Transverse colon (tissue), 4 donors: ENCODE results near the gene CREB3L4. TPM values are rescaled to one million over a fixed set of nuclear protein-coding genes. Genes with fewer than 3 reads are reported as not detected.

Experiments
- DNase-seq: peaks from one replicate; pipeline ENCODE4 v3.0.0-alpha.2; 2019
- H3K27ac ChIP-seq, 4 donors: fragments of 200-600 bp; sonication (generic); 2 replicates each; pipeline ENCODE4 v1.5.1; 2016 to 2018; ENCODE audit warnings: inconsistent platforms in 4 of 4
- H3K27me3 ChIP-seq: fragments of 200-600 bp; sonication (generic); 2 replicates; pipeline ENCODE4 v1.5.1; 2017; ENCODE audit warnings: inconsistent platforms
- H3K36me3 ChIP-seq, 4 donors: fragments of 200-600 bp; sonication (generic); 2 replicates each; pipeline ENCODE4 v1.5.1; 2017 to 2019; ENCODE audit warnings: inconsistent platforms in 4 of 4
- H3K4me1 ChIP-seq, 4 donors: fragments of 200-600 bp; sonication (generic); 2 replicates each; pipeline ENCODE4 v1.5.1; 2017 to 2020; ENCODE audit warnings: inconsistent platforms in 4 of 4
- H3K4me3 ChIP-seq, 4 donors: fragments of 200-600 bp; sonication (generic); 1 replicate in 1 of 4; 2 replicates in 3 of 4; pipeline versions ENCODE4 v1.5.1 to v1.6.1; 2017 to 2019; ENCODE audit warnings: inconsistent platforms in 4 of 4
- H3K9me3 ChIP-seq, 2 donors: fragments of 200-600 bp; sonication (generic); 2 replicates each; pipeline ENCODE4 v1.5.1; 2017 to 2019; ENCODE audit warnings: inconsistent platforms in 2 of 2
- CTCF ChIP-seq, 5 experiments: fragments of 200-600 bp in 3 of 5; fragments of 450-650 bp in 2 of 5; sonication (generic) in 3 of 5; IDR thresholded peaks; 1 replicate in 2 of 5; 2 replicates in 3 of 5; pipeline ENCODE4 v1.5.1; 2016 to 2017; ENCODE audit warnings: antibody characterized with exemption in 5 of 5, inconsistent platforms in 3 of 5, mild to moderate bottlenecking in 2 of 5, moderate library complexity in 1 of 5
- EP300 ChIP-seq: sonication (generic); formaldehyde crosslinking; IDR thresholded peaks from one replicate; pipeline ENCODE4 v1.6.1; 2017; ENCODE audit warnings: antibody characterized with exemption, low read depth
- POLR2A ChIP-seq: fragments of 450-650 bp; IDR thresholded peaks from one replicate; pipeline ENCODE4 v1.6.1; 2016; ENCODE audit warnings: antibody characterized with exemption, mild to moderate bottlenecking, moderate library complexity
- POLR2AphosphoS5 ChIP-seq, 3 donors: sonication (generic); formaldehyde crosslinking; IDR thresholded peaks; one replicate each; pipeline ENCODE4 v1.6.1; 2016; ENCODE audit warnings: antibody characterized with exemption in 3 of 3
- WGBS, 2 donors: methylation state at CpG; one replicate each; pipeline ENCODE4 v1.1.5; 2018; ENCODE audit warnings: low coverage in 1 of 2; 5-methylcytosine and 5-hydroxymethylcytosine counted together
- in situ Hi-C, 4 donors: fragments of 200-750 bp; cut with MboI; loops; one replicate each; pipeline versions ENCODE4 v1.15.0 to v1.15.1; 2017; ENCODE audit warnings: low sequenced_read_pairs in 3 of 4, low pct_ligation_motif_present in 1 of 4, low pct_unique_long_range_greater_than_20kb in 1 of 4
- intact Hi-C: fragments of 100-400 bp; cut with DNase I; formaldehyde crosslinking; loops from one replicate; pipeline ENCODE4 v1.15.1; 2023; ENCODE audit warnings: low total_unique reads
- total RNA-seq, 4 donors: library from RNA; depleted of rRNA; stranded (reverse); fragments of >200 nt; gene quantifications; one replicate each; pipeline ENCODE4 v1.1.0, GENCODE V29; 2016

CREB3L4 gene
- total RNA-seq, 4 donors from 2014 or later: 2.2 to 18.7 (median 11.6) TPM

GRCh38 chr1:153984123-153984894 is 16.6 kb downstream of the CREB3L4 start:
- no peak for DNase-seq
- peak overlapping the region in 1 of 4 donors; percentile 67 for H3K4me3 ChIP-seq
- H3K4me1 ChIP-seq: peaks cover 0 to 29% (median 14%) of the 10 kb centered on the region in 4 donors
- in situ Hi-C loops: loop anchor here (5.0 to 25.0 kb wide), 8 partner anchors 170 to 472 kb away; partner anchors contain the start of genes ILF2 (in 2 of the 4), NPR1 (in 2 of the 4), S100A3 (in 1 of the 4) and S100A4 (in 1 of the 4)
- H3K36me3 ChIP-seq: no peaks in the 10 kb centered on the region
- intact Hi-C loops: loop anchor here (2.0 to 10.0 kb wide), 2 partner anchors 188 to 310 kb away; partner anchors contain the start of genes ILF2 and NPR1
- H3K27me3 ChIP-seq: no peaks in the 10 kb centered on the region
- H3K9me3 ChIP-seq: no peaks in the 10 kb centered on the region
- WGBS, 2 donors: 67 to 72% methylated on average over 6 of the region's 6 CpGs
- H3K27ac ChIP-seq: peak overlapping the region; percentile 86 to 96 (median 86)
- TF ChIP-seq EP300 (no peak), CTCF (IDR thresholded peaks at IDR 0.05) (no peak), POLR2A (no peak), POLR2AphosphoS5 (IDR thresholded peaks at IDR 0.05) (peak in 1 of 3 donors; percentile 13)

- peak overlapping the region; percentile 17 to 67 (median 60) for H3K4me3 ChIP-seq
- peak; percentile 36 for DNase-seq
- H3K9me3 ChIP-seq: no peaks in the 10 kb centered on the region
- H3K4me1 ChIP-seq: peaks cover 0 to 33% (median 14%) of the 10 kb centered on the region in 4 donors
- H3K27me3 ChIP-seq: no peaks in the 10 kb centered on the region
- peak overlapping the region; percentile 86 to 96 (median 86) for H3K27ac ChIP-seq
- in situ Hi-C loops: loop anchor here (10.0 to 25.0 kb wide), 7 partner anchors 171 to 473 kb away; partner anchors contain the start of genes ILF2 (in 2 of the 4), NPR1 (in 2 of the 4), S100A3 (in 1 of the 4) and S100A4 (in 1 of the 4)
- intact Hi-C loops: loop anchor here (2.0 to 10.0 kb wide), 2 partner anchors 189 to 311 kb away; partner anchors contain the start of genes ILF2 and NPR1
- H3K36me3 ChIP-seq: no peaks in the 10 kb centered on the region
- WGBS, 2 donors: 27 to 36% methylated on average over 5 to 7 of the region's 7 CpGs
- peak in 1 of 3 donors; percentile 32 for TF ChIP-seq POLR2AphosphoS5 (IDR thresholded peaks at IDR 0.05)
- TF ChIP-seq CTCF (IDR thresholded peaks at IDR 0.05): no peak
- TF ChIP-seq POLR2A: peak; percentile 4
- TF ChIP-seq EP300: no peak
Observed at GRCh38 chr1:153985341-153985912, 17.7 kb downstream of the CREB3L4 start.

- peak; percentile 89 for DNase-seq
- TF ChIP-seq CTCF (IDR thresholded peaks at IDR 0.05) (no peak), POLR2A (peak; percentile 48), POLR2AphosphoS5 (IDR thresholded peaks at IDR 0.05) (peak; percentile 81 to 86 (median 83))
- H3K9me3 ChIP-seq: no peaks in the 10 kb centered on the region
- no peaks in the 10 kb centered on the region for H3K27me3 ChIP-seq
- no peaks in the 10 kb centered on the region for H3K36me3 ChIP-seq
- in situ Hi-C loops: loop anchor here (10.0 to 25.0 kb wide), 7 partner anchors 171 to 474 kb away; partner anchors contain the start of genes ILF2 (in 2 of the 4), NPR1 (in 2 of the 4), S100A3 (in 1 of the 4) and S100A4 (in 1 of the 4)
- peaks cover 0 to 33% (median 14%) of the 10 kb centered on the region in 4 donors for H3K4me1 ChIP-seq
- H3K4me3 ChIP-seq: peak within 1 kb of the TSS; percentile 17 to 67 (median 60)
- peak within 1 kb of the TSS; percentile 86 to 96 (median 86) for H3K27ac ChIP-seq
- 4 to 5% methylated on average over 13 to 28 of the region's 32 CpGs for WGBS, 2 donors
- intact Hi-C loops: loop anchor here (2.0 to 10.0 kb wide), 2 partner anchors 189 to 311 kb away; partner anchors contain the start of genes ILF2 and NPR1
Observed at GRCh38 chr1:153985941-153986761, 18.4 kb downstream of the CREB3L4 start, which contains the start of gene RAB13. RAB13 (minus strand) TSS chr1:153986339; CDS start chr1:153986236, 103 bp downstream.
